ENCODE data around the gene SPPL2C.
"Not testable (repeated sequence)": the region's sequence is repeated elsewhere in the genome, so short reads cannot be mapped to it uniquely, and the experiment has no call there.

SPPL2C gene

DNA sequence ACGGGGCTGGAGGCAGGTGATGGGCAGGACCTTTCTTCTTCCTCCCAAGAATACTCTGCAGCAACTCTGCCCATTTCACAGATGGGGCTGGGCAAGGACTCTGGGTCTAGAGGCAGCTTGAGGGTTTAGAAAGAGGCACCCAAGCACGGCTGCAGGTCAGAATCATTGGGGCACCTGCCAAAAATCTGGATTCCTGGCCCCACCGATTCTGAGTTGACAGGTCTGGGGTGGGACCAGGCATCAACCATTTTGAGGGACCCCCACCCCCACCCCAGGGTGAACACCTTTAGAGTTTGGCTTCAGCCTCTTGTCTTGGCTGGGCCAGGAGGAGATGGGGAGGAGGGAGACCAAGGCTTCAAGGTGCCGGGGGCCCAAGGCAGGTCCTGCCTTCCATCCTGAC lies 5.3 kb downstream of the SPPL2C start:
- no peak for DNase-seq (ENCODE audit: low read depth)

DNA sequence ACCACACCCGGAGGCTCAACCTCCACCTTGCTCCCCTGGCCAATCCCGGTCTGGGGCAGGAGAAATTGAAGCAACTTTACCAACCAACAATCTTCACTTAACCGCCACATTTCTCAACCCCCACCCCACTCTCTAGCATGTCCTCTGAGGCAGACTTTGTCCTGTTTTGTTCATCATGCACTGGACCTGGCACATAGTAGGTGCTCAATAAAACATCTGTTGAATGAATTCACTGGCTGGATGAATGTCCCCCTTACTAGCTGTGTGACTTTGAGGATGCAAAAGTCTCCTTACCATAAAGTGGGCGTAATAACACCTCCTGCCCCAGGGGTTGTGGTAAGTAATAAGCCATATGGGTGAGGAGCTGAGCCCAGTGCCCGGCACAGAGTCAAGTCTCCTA lies 5.8 kb downstream of the SPPL2C start:
- no peak for DNase-seq (ENCODE audit: low read depth)

DNA sequence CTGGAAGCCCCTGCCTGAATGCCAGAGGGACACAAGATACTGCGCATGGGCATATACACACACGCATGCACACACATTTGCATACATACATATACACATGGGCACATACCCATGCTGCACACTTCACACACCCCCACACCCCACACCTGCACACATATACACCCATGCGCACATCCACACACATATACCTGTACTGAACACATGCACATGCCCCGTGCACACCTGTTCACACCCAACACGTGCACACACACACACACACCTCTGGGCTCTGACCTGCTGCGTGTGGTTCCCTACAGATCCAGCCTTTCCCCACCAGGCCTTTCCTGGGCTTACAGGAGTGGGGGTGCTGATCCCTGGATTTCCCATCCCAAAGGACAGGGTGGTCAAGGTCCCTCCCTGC lies 6.3 kb downstream of the SPPL2C start:
- no peak for DNase-seq (ENCODE audit: low read depth)

DNA sequence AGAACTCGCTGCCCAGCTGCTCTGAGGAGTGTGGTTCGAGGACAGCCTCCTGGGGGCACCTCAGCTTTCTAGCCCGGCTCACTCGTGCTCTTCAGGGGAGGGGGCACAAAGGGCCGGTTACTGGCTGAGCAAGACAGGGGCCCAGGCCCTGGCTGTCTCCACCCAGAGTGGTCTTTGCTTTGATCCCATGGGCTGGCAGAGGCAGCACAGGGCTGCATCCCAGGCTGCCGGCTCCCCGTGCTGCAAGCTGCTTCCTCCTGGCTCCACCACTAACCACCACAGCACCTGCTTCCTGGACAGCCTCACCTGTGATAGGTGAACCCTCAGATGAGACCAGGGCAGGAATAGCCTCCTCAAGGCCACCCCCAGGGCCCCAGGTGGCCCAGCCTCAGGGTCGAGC lies 6.8 kb downstream of the SPPL2C start:
- DNase-seq (ENCODE audit: low read depth), result no peak

DNA sequence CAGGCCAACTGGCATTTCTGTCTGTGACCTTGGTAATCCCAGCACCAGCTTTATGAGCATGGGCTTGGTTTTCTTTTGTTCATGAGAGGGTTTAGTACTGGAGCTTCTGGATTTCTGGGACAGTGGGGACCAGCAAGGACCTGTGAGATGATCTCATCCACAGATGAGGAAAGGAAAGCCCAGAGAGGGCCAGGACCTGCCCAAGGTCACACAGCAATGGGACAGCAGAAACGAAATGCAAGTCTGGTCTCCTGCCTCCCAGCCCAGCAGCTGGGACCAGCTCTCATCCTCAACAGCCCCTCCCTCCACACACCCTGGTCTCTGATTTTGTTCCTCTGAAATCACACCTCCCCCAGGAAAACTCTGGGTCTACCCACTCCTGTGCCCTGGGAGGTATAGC lies 7.2 kb downstream of the SPPL2C start:
- no peak for DNase-seq (ENCODE audit: low read depth)

DNA sequence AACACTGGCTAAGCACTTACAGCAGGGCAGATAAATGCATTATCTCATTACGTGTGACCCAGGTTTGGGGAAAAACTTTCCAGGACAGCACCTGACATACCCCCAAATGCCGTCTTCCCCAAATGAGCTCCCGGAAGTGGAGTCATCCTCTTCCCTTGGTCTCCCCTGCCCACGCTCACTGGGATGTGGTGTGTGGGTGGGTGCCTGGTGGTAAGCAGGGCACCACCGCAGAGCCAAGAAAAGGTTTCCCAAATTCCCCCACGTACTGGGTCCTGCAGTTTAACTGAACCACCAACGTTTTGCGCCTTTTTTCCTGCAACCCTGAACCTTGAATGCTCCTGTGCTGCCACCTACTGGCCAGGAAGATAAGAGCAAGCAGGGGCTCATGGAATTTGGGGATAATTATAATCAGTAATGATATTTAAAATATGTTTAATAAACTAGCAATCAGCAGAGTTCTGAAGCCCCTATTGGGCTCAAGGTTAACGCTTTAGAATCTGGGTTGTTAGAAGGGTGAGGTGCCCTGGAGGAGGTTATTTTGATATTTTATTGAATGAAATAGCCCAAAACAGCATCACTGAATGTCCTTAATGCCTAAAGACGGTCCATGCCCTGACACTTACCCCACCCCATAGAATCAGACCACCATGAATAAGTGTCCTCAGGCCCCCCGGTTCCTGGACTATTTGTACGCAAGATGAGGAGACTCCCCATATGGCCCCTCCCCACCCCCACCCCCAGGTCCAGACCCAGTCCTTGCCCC lies 8.0 kb downstream of the SPPL2C start:
- DNase-seq (ENCODE audit: low read depth), result peak; percentile 34

DNA sequence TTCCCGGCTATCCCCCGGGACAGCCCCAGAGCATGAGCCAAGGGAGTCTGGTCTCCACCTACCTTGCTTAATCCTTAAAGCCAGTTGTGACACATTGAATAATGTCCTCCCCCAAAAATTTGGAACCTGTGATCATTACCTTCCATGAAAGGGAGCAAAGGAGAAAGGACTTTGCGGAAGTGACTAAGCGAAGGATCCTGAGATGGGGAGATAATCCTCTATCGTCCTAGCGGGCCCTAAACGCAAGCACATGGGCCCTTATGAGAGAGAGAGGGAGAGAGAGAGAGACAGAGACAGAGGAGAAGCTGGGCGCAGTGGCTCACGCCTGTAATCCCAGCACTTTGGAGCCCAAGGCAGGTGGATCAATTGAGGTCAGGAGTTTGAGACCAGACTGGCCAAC lies 9.5 kb downstream of the SPPL2C start:
- no peak for DNase-seq (ENCODE audit: low read depth)

DNA sequence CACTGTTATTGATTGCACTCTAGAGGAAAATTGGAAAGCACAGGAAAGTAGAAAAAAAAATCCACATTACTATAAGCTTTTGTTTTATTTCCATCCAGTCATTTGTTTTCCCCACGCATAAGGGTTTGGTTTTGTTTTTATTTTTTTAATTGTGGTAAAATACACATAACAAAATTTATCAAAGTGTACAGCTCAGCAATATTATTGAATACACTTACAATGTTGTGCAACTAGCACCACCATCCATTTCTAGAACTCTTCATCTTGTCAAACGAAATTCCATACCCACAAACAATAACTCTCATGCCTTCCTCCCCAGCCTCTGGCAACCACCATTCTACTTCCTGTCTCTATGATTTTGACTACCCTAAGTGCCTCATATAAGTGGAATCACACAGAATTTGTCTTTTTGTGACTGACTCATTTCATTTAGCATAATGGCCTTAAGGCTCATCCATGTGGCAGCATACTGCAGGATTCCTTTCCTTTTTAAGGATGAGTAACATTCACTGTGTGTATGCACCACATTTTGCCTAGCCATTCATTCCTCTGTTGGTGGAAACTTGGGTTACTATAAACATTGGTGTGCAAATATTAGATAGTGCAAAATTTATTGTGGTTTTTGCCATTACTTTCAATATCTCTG lies 11.1 kb downstream of the SPPL2C start:
- DNase-seq (ENCODE audit: low read depth), result no peak

DNA sequence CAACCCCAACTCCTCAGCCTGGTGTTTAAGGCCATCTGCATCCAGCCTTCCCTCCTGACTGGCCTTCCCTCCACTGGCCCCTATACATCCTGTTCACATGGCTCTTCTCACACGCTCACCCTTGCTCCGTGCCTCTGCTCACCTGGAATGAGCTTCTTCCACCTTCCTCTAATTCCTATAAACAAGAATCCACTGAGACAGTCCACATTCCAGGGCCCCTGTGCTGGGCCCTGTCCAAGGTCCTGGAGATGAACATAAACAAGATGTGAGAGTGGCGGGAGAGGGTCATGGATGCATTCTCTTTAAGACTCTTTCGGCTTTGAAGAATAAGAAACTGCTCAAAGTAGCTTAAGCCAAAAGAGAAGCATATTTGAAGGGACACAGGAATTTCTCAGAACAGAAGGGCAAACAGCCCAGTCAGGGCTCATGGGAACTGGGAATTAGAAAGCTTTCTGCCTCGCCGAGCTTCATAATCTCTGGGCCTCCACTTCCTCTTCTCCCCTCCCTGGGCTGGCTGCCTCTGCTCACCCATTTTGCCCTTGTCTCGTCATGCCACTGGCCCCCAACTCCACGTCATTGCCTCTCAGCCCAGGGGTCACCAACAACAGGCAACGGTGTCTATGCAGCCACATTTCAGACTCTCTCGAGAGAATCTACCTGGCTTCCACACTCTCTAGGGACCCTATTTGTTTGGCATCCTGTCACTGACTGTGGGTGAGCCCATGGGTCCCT lies 13.5 kb downstream of the SPPL2C start:
- no peak for DNase-seq (ENCODE audit: low read depth)

DNA sequence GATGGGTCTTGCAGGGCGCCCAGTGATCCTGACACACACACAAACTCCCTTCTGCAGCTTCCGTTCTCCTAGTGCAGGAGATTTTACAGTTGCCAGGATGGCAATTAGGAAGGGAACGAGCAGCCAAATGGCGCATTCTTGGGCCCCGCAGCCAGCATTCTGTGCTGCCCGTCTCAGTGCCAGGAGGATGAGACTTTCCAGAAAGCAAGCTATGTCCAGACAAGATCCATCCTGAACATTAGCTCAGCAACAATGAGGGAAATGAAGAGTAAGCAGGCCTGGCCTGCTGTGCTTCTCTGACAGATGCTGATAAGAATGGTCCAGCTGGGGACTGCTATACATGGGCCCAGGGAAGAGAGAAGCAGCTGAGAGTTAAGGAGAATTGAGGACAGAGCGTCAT lies 16.5 kb downstream of the SPPL2C start:
- DNase-seq (ENCODE audit: low read depth), result no peak

DNA sequence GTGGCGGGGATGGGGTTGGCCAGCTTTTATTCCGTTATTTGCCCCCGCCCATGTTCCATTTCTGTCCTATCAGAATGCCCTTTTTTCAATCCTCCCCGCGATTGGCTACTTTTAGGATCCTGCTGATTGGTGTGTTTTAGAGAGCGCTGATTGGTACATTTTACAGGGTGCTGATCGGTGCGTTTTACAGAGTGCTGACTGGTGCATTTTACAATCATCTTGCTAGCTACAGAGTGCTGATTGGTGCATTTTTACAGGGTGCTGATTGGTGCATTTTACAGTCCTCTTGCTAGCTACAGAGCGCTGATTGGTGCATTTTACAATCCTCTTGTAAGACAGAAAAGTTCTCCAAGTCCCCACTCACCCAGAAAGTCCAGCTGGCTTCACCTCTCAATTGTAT lies 17.4 kb downstream of the SPPL2C start:
- not testable (repeated sequence) for DNase-seq (ENCODE audit: low read depth)

DNA sequence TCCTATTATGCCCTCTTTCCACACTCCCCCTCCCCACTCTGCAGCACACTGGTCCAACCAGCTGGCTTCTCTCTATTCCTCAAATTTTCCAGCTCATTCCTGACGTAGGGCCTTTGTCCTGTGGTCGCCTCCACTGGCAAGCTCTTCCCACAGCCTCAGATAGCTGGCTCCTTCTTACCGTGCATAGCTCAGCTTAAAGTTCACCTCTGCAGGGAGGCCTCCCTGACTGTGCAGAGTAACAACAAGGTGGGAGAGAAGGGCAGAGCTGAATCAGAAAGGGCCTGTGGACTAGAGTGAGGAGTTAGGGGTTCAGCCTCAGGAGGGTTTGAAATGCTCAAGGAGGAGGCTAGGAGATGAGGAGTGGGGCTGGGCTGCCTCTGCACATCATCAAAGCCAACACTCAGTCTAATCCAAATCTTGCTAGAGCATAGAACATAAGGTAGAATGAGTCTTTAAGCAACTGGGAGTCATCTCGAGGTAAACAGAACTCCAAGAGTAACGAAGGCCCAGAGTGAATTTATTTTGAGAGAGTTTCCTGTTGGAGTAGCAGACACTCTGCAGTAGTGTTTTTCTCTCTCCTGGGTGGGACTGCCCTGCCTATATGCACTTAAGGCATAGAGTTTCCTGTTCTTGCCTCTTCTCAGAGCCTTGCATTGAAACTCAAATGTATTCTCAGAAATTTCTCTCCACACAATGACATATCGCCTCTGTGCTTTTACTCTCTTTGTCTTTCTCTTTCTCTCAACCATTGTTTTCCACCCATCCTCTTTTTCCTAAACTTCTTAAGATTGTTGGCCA lies 19.4 kb downstream of the SPPL2C start:
- no peak for DNase-seq (ENCODE audit: low read depth)

DNA sequence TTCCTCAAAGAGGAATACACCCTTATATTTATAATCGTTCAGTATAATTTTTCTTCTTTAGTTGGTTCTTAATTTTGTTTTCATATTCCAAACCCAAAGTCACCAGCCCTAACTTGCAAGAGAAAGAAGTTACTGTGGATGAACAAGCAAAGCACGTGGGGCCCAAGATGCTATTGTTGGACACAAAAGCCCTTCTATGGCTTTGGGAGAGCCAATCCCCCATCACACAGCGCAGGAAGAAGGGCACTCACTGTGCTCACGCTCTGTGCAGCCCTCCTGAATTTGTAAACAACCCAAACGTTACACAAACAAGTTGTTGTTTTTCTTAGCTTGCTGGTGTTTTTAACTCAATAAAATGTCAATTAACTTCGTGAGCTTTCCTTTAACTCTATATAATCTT lies 22.5 kb downstream of the SPPL2C start:
- DNase-seq (ENCODE audit: low read depth), result no peak

DNA sequence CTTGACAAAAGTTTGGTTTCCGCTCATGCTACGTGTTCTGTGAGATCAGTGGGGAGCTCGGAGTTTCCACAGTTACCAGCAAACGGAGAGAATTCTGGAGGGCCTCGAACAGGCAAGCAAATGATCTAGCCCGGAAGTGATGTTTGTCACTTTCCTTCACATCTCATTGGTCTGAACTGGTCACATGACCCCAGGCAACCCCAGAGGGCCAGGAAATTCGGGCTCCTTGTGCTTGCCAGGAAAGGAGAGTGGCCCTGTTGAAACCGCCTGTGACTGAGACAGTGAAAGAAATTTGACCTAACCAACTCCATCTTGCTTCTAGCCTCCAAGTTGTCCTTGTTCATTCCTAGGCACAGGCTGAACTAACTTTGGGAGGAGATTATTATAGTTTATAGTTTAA lies 23.0 kb downstream of the SPPL2C start:
- DNase-seq (ENCODE audit: low read depth), result no peak

DNA sequence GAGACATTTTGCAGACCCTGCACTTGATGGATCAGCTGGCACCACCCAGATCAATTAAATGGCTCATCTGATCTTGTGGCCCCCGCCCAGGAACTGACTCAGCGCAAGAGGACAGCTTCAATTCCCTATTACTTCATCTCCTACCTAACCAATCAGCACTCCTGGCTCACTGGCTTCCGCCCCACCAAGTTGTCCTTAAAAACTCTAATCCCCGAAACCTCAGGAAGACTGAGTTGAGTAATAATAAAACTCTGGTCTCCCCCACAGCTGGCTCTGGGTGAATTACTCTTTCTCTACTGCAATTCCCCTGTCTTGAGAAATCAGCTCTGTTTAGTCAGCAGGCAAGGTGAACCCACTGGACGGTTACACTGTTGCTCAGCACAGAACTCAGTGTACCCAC lies 23.6 kb downstream of the SPPL2C start:
- DNase-seq (ENCODE audit: low read depth), result no peak

DNA sequence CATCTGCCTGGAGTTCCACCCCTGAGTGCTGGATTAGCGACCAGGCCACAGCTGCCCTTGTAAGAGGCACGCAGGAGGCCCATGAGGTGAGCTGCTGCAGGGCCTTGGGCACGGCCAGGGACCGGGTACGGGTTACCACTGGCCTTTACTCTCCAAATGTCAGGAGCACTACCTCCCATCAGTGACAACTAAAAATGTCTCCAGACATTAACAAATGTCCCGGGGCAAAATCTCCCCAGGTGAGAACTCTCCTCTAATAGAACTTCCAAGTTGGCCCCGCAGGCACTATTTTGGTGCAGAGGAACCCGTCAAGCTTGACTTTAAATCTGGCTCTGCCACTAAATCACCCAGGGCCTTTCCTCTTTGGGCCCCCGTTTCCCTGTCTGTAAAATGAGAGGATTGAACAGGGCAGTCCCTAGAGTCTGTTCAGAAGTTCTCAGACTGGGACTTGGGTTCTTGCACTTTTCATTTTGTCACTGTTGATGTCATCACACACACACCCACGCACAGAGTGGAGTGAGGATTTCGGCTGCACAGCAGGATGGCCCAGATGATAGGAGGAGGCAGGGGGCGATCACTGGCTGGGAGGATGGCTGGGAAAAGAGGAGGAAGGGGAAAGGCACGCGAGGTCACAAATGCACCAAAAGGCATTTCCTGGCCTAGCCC lies 25.1 kb downstream of the SPPL2C start:
- DNase-seq (ENCODE audit: low read depth), result no peak

DNA sequence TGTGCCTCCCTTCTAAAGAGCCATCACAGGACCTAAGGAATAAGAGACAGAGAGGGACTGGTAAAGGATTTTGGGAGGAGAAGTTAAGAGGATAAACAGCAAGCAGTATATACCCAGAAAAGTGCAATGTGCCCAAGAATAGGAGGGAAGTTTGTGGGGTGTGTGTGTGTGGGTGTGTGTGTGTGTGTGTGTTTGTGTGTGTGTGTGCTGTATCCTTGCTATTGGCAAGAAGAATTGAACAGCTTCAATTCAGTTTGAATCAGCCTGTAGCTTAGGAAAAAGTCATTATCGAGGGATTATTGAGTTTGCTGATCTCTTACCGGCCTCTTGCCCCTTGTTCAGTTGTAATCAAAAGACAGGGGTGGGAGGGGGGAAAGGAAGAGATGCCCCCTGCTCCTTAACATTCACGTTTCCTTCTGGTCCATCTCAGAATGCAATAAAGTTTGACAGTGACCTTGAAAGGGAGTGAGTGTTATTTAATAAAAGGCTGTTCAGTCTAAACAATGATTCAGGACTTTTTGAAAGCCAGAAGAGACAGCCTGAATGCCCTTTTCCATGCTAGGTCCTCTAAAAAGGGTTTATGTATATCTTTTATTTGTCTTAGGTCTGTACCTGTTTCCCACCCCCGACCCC lies 25.8 kb downstream of the SPPL2C start:
- no peak for DNase-seq (ENCODE audit: low read depth)

DNA sequence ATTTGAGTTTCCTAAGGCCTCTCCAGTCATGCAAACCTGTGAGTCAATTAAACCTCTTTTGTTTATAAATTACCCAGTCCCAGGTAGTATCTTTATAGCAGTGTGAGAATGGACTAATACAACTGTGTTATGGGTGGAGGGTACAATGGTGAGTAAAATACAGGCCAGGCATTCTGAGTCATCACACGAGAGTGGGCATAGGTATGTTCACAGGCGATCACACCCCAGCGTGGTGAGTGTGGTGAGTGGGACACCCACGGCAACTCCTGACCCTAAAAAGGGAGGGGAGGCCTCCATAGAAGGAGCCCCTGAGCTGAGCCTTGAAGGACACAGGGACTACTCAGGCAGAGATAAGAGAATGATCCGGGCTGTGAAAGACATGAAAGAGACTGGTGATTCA lies 27.0 kb downstream of the SPPL2C start:
- DNase-seq (ENCODE audit: low read depth), result no peak

DNA sequence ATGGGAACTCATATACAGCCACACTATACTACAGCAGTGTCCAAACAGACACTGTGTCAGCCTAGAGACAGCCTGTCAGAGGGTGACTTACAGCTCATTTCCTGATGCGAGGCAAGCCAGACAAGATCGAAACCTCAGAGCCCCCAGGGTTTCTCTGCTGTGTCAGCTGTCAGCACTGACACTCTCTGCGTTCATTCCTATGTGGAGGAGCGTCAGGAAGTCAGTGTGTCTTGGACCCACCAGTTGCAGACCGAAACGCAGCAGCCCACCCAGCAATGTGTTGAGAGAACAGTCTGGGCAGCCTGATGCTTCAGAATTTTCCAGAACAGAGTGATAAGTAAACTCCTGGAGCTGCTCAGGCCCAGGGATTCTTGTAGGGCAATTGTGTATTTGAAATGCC lies 29.0 kb downstream of the SPPL2C start:
- no peak for DNase-seq (ENCODE audit: low read depth)

DNA sequence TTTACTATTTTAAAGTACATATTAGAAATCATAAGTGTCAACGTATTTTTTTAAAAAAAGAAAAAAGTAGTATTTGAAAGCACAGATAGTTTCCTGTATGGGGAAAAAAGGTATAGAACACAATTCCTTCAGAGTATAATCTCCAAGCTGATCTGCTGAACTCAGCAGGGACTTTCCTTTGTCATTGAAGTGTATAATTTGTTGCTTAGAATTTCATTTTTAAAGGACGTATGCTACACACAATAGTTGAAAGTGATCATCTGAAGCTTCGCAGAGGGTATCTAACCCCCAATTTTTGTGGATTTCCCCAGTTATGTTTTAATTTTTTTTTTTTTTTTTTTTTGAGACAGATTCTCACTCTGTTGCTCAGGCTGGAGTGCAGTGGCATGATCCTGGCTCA lies 29.5 kb downstream of the SPPL2C start:
- DNase-seq (ENCODE audit: low read depth), result no peak

DNA sequence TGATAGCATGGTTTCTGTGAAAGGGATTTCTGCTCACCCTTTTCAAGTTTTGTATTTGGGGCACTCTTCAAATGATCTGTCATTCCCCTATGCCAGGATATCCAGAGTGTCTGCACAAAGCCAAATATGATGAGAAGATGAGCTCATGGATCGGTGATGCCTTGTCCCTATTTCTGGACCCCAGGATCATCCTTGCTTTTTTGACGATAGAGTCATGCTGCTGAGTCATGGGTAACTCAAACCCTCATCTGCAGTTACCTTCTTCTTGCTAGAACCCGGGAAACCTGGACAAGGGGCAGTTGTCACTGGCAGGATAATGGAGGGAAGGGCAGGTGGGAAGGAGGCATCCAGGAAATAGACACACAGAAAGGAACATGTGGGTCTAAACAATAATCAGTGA lies 31.9 kb downstream of the SPPL2C start:
- DNase-seq (ENCODE audit: low read depth), result no peak

DNA sequence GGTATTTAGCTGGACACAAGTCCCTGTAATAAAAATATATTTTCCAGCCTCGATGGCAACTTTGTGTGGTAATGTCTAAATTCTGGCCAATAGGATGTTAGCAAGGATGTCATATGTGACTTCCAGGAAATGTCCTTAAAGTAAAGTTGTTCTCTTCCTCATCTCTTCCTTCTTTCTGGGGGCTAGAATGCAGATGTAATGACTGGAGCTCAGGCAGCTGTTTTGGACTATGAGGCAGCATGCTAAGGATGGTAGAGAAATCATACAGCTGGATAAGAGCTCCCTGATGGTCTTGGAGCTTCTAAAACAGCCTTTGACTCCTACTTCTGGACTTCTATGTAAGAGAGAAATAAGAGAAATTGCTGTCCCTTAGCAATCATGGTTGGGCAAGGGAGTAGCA lies 32.8 kb downstream of the SPPL2C start:
- DNase-seq (ENCODE audit: low read depth), result no peak

All from fibroblast of the conjunctiva (primary cell).